Activated CD4-positive, alpha-beta T cell treated with anti-CD3 and anti-CD28 coated beads, Interleukin-2, Interleukin-4, amounts not matched to agents 100 ng/mL and 50 ng/mL, durations not matched to agents 16 hours and 8 hours (primary cell): ENCODE results near the gene KIF9.
"Not testable (repeated sequence)": the region's sequence is repeated elsewhere in the genome, so short reads cannot be mapped to it uniquely, and the experiment has no call there.

ENCODE experiments used
- DNase-seq: peaks from one replicate; pipeline ENCODE4 v3.0.0-alpha.2; 2020; ENCODE audit warnings: low spot score

The KIF9 gene

GRCh38 chr3:47251085-47251484 lies 31.5 kb downstream of the KIF9 start:
- not testable (repeated sequence) for DNase-seq

- no peak for DNase-seq
These were observed 32.1 kb downstream of the KIF9 start for GRCh38 chr3:47250309-47251060.

GRCh38 chr3:47247131-47248064 lies 35.2 kb downstream of the KIF9 start:
- no peak for DNase-seq

GRCh38 chr3:47245271-47245670 lies 37.3 kb downstream of the KIF9 start:
- no peak for DNase-seq

- no peak for DNase-seq
These were observed 38.0 kb downstream of the KIF9 start for GRCh38 chr3:47244531-47245100.

- no peak for DNase-seq
These were observed 39.0 kb downstream of the KIF9 start for GRCh38 chr3:47243419-47244147.

GRCh38 chr3:47239929-47240328 lies 42.7 kb downstream of the KIF9 start:
- no peak for DNase-seq

- DNase-seq = no peak
These were observed 44.6 kb downstream of the KIF9 start for GRCh38 chr3:47238017-47238416.

- DNase-seq = no peak
These were observed 54.5 kb downstream of the KIF9 start for GRCh38 chr3:47228088-47228487.

- no peak for DNase-seq
These were observed 54.9 kb downstream of the KIF9 start for GRCh38 chr3:47227678-47228077.

GRCh38 chr3:47225310-47225906 lies 57.2 kb downstream of the KIF9 start:
- no peak for DNase-seq

- no peak for DNase-seq
These were observed 58.8 kb downstream of the KIF9 start for GRCh38 chr3:47223755-47224154.

GRCh38 chr3:47221798-47222197 lies 60.8 kb downstream of the KIF9 start:
- DNase-seq = no peak

GRCh38 chr3:47210863-47211405 lies 71.7 kb downstream of the KIF9 start:
- DNase-seq = no peak

- DNase-seq = not testable (repeated sequence)
These were observed 76.6 kb downstream of the KIF9 start for GRCh38 chr3:47206022-47206421.

GRCh38 chr3:47204875-47205274 lies 77.7 kb downstream of the KIF9 start:
- no peak for DNase-seq

- no peak for DNase-seq
These were observed 80.1 kb downstream of the KIF9 start for GRCh38 chr3:47202542-47202941.

GRCh38 chr3:47197287-47197686 lies 85.3 kb downstream of the KIF9 start:
- no peak for DNase-seq

- DNase-seq = no peak
These were observed 87.6 kb downstream of the KIF9 start for GRCh38 chr3:47194994-47195393.

- DNase-seq = no peak
These were observed 88.4 kb downstream of the KIF9 start for GRCh38 chr3:47193871-47194859.
